MM.1S (cell line): ENCODE data around the gene ZNF205.

Experiments used
- EZH2 ChIP-seq: fragments of 300-600 bp; sonication (generic); optimal IDR thresholded peaks from 2 replicates; pipeline ENCODE3; 2017; ENCODE audit warnings: low read depth, mild to moderate bottlenecking, antibody characterized with exemption, low read length, mixed read lengths
- EZH2phosphoT487 ChIP-seq: fragments of 300-600 bp; sonication (generic); IDR thresholded peaks from 2 replicates; pipeline ENCODE4 v1.6.1; 2018; ENCODE audit warnings: antibody characterized with exemption, low read length
- TF ChIP-seq, protein P1 (sequence below): fragments of 300-600 bp; sonication (generic); IDR thresholded peaks from 2 replicates; pipeline ENCODE4 v1.5.1; 2016; ENCODE audit warnings: antibody characterized with exemption, low read length, mixed read lengths

DNA sequence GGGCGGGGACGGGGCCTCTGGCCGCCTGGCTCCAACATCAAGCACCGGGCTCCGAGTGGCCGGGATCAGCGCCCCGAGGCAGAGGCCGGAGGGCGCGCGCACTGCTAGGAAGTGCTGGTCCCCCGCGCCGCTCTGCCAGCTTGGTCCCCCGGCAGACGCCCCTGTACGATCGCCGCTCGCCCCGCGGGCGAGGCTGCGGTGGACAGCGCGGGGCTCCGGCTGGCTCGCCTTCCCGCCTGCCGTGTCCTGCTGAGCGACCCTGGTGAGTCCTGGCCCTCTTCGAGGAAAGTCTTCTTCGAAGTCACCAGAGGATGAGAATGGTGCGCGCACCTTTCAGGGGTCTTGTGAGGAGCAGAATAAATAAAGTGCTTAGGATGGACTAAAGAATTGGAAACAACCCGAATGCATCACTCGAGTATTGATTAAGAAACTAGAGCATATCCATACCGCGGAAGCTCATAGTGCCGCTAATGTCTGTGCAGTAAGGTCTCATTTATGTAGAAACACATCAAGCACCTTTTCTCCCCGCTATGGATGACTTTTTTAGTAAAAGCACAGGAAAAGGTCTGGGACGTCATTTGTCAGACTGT lies 22.8 kb downstream of the ZNF205 start:
- TF ChIP-seq, protein P1, sequence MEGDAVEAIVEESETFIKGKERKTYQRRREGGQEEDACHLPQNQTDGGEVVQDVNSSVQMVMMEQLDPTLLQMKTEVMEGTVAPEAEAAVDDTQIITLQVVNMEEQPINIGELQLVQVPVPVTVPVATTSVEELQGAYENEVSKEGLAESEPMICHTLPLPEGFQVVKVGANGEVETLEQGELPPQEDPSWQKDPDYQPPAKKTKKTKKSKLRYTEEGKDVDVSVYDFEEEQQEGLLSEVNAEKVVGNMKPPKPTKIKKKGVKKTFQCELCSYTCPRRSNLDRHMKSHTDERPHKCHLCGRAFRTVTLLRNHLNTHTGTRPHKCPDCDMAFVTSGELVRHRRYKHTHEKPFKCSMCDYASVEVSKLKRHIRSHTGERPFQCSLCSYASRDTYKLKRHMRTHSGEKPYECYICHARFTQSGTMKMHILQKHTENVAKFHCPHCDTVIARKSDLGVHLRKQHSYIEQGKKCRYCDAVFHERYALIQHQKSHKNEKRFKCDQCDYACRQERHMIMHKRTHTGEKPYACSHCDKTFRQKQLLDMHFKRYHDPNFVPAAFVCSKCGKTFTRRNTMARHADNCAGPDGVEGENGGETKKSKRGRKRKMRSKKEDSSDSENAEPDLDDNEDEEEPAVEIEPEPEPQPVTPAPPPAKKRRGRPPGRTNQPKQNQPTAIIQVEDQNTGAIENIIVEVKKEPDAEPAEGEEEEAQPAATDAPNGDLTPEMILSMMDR: no peak
- TF ChIP-seq EZH2phosphoT487: no peak
- no peak for TF ChIP-seq EZH2
